GM23248 (cell line): ENCODE results near the gene FARP1.

Source experiments
- EZH2 ChIP-seq: fragments of 200-600 bp; sonication (generic); IDR thresholded peaks from 2 replicates; pipeline ENCODE4 v1.6.1; 2018; ENCODE audit warnings: antibody characterized with exemption, mild to moderate bottlenecking; ENCODE audit not compliant: insufficient read depth, poor library complexity, severe bottlenecking
- EZH2phosphoT487 ChIP-seq: fragments of 200-600 bp; sonication (generic); IDR thresholded peaks from 2 replicates; pipeline ENCODE4 v1.6.1; 2018; ENCODE audit warnings: antibody characterized with exemption, moderate library complexity, mild to moderate bottlenecking, low read depth; ENCODE audit not compliant: insufficient read depth

- no peak for TF ChIP-seq EZH2phosphoT487
- TF ChIP-seq EZH2, result no peak
Measured at GRCh38 chr13:98315902-98316301, 173.0 kb downstream of the FARP1 start.
